Thyroid gland (tissue), 4 donors: ENCODE results near the gene GABRR1.

ENCODE experiments used
- POLR2A ChIP-seq, 2 donors: fragments of 450-650 bp; IDR thresholded peaks; one replicate each; pipeline ENCODE4 v1.6.1; 2017; ENCODE audit warnings: antibody characterized with exemption in 2 of 2, mild to moderate bottlenecking in 2 of 2, moderate library complexity in 1 of 2
- TF ChIP-seq, protein P1 (sequence below), 6 experiments: fragments of 200-600 bp in 3 of 6; fragments of 450-650 bp in 3 of 6; sonication (generic) in 3 of 6; IDR thresholded peaks; one replicate each; pipeline ENCODE4 v1.5.1; 2016 to 2019; ENCODE audit warnings: antibody characterized with exemption in 6 of 6, mild to moderate bottlenecking in 2 of 6, inconsistent platforms in 1 of 6, moderate library complexity in 1 of 6

DNA sequence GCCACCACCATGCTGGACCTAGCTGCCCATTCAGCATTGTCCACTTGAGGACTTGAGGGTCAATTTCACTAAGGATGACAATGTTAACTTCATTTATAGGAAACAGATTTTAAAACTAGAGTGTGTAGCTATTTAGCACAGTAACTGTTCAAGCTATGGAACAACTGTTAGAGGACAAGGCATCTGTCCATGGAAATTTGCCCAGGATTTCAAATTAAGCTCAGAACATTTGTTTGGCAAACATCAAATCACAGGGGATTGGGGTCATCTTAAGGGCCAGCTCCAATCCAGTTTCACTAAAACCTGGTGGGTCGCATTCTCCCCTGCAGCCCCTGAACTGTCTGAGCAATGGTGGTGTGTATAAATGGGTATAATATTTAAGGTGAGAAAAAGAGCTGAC is 36.2 kb downstream of the GABRR1 start:
- TF ChIP-seq, protein P1, sequence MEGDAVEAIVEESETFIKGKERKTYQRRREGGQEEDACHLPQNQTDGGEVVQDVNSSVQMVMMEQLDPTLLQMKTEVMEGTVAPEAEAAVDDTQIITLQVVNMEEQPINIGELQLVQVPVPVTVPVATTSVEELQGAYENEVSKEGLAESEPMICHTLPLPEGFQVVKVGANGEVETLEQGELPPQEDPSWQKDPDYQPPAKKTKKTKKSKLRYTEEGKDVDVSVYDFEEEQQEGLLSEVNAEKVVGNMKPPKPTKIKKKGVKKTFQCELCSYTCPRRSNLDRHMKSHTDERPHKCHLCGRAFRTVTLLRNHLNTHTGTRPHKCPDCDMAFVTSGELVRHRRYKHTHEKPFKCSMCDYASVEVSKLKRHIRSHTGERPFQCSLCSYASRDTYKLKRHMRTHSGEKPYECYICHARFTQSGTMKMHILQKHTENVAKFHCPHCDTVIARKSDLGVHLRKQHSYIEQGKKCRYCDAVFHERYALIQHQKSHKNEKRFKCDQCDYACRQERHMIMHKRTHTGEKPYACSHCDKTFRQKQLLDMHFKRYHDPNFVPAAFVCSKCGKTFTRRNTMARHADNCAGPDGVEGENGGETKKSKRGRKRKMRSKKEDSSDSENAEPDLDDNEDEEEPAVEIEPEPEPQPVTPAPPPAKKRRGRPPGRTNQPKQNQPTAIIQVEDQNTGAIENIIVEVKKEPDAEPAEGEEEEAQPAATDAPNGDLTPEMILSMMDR (IDR thresholded peaks at IDR 0.05), result no peak
- no peak for TF ChIP-seq POLR2A (IDR thresholded peaks at IDR 0.05)
